Smooth muscle cell (in vitro differentiated cells): Measurements from ENCODE around the gene ALDH3B2. TPM values are rescaled to one million over a fixed set of nuclear protein-coding genes. Genes with fewer than 3 reads are reported as not detected.

Experiments used
- DNase-seq: peaks from one replicate; lab custom pipeline; 2025; ENCODE audit not compliant: unreplicated experiment; lab: John Stamatoyannopoulos, UW
- H2AFZ ChIP-seq: fragments of 200-600 bp; sonication (generic); 2 replicates; pipeline ENCODE4 v1.6.0; 2016; ENCODE audit warnings: antibody characterized with exemption, low read depth, mild to moderate bottlenecking
- H3F3A ChIP-seq: fragments of 200-600 bp; sonication (generic); 2 replicates; pipeline ENCODE4 v1.6.0; 2017; ENCODE audit warnings: antibody characterized with exemption, low read depth
- H3K27ac ChIP-seq: fragments of 200-600 bp; sonication (generic); 2 replicates; pipeline ENCODE4 v1.5.1; 2016; ENCODE audit warnings: low read depth, mild to moderate bottlenecking
- H3K27me3 ChIP-seq: fragments of 200-600 bp; sonication (generic); 2 replicates; pipeline ENCODE4 v1.6.1; 2016; ENCODE audit warnings: low read depth, mild to moderate bottlenecking
- H3K36me3 ChIP-seq: fragments of 200-600 bp; sonication (generic); 2 replicates; pipeline ENCODE4 v1.5.1; 2016; ENCODE audit warnings: low read depth
- H3K4me1 ChIP-seq: fragments of 200-600 bp; sonication (generic); 2 replicates; pipeline ENCODE4 v1.5.1; 2016; ENCODE audit warnings: low read depth
- H3K4me2 ChIP-seq: fragments of 200-600 bp; sonication (generic); 2 replicates; pipeline ENCODE4 v1.6.0; 2016; ENCODE audit warnings: mild to moderate bottlenecking
- H3K4me3 ChIP-seq: fragments of 200-600 bp; sonication (generic); 2 replicates; pipeline ENCODE4 v1.5.1; 2016; ENCODE audit warnings: mild to moderate bottlenecking
- H3K79me2 ChIP-seq: fragments of 200-600 bp; sonication (generic); 2 replicates; pipeline ENCODE4 v1.6.0; 2016; ENCODE audit warnings: low read depth, mild to moderate bottlenecking
- H3K9ac ChIP-seq: fragments of 200-600 bp; sonication (generic); 2 replicates; pipeline ENCODE4 v1.6.0; 2016; ENCODE audit warnings: low read depth
- H3K9me3 ChIP-seq: fragments of 200-600 bp; sonication (generic); replicated peaks from 2 replicates; pipeline ENCODE4 v1.5.1; 2016; ENCODE audit warnings: low read depth
- H4K20me1 ChIP-seq: fragments of 200-600 bp; sonication (generic); 2 replicates; pipeline ENCODE4 v1.6.0; 2016; ENCODE audit warnings: low read depth
- WGBS: methylation state at CpG from one replicate; pipeline ENCODE4 v1.1.7; 2016; ENCODE audit warnings: low lambda C conversion rate; 5-methylcytosine and 5-hydroxymethylcytosine counted together
- polyA plus RNA-seq: library from polyadenylated mRNA; unstranded; fragments of >200 nt; fragmentation: Nextera tagmentation; extraction: Ambion mirVana; gene quantifications from 2 replicates; pipeline ENCODE4 v1.2.1, GENCODE V29; 2016
- total RNA-seq: library from RNA; depleted of rRNA; stranded (reverse); fragments of >200 nt; gene quantifications from 2 replicates; pipeline ENCODE4 v1.2.3, GENCODE V29; 2014
- TF ChIP-seq, protein P1 (sequence below): fragments of 200-600 bp; sonication (generic); IDR thresholded peaks from 2 replicates; pipeline ENCODE4 v1.5.1; 2017; ENCODE audit warnings: borderline replicate concordance, mild to moderate bottlenecking, antibody characterized with exemption; ENCODE audit not compliant: insufficient read depth, poor library complexity, severe bottlenecking

ALDH3B2 gene
- total and polyA plus RNA-seq, 2 experiments from 2014 or later = 0.77 to 5.0 TPM

DNA sequence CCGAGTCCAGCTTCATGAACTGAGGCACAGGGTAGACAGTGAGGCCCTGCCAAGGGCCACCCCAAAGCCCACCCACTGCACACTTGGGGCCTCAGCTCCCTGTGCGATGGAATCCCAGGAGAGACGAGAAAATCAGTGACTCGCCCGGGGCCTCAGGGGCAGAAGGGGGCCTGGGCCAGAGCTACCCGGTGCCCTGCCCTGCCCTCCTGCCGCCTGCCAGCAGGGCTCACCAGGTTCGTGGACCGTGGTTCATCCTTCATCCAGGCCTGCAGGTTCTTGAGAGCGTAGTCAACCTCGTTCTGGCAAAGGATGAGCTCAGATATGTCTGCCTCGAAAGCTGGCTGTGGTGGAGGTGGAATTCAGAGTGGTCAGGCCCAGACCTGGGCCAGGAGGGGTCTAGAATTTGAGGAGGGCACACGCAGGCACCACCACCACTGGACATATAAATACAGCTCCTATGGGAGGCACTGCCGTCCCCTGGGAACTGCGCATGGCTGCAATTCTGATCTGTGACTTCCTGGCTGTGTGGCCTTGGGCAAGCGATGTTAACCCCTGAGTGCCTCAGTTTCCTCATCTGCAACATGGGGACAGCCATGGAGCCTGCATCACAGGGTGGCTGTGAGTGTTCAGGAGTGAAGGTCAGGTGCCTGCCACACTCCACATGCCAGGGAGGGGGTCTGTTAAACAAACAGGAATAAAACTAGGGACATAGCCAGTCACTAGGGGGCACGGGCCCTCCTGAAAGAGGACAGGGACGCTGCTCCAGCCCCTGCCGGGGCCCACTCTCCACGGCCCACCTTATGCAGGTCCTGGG lies 7.5 kb downstream of the ALDH3B2 start:
- no peaks in the 10 kb centered on the region for H3K4me1 ChIP-seq
- no peaks in the 10 kb centered on the region for H3K27me3 ChIP-seq
- 83% methylated on average over 20 of the region's 20 CpGs for WGBS
- no peak overlapping the region for H3K27ac ChIP-seq
- no peaks in the 10 kb centered on the region for H4K20me1 ChIP-seq
- no peaks in the 10 kb centered on the region for H3F3A ChIP-seq
- no peak for DNase-seq
- H3K9me3 ChIP-seq = no peaks in the 10 kb centered on the region
- no peak overlapping the region for H3K9ac ChIP-seq
- H3K79me2 ChIP-seq = no peaks in the 10 kb centered on the region
- H2AFZ ChIP-seq = no peak overlapping the region
- no peak overlapping the region for H3K4me3 ChIP-seq
- no peaks in the 10 kb centered on the region for H3K36me3 ChIP-seq
- TF ChIP-seq, protein P1, sequence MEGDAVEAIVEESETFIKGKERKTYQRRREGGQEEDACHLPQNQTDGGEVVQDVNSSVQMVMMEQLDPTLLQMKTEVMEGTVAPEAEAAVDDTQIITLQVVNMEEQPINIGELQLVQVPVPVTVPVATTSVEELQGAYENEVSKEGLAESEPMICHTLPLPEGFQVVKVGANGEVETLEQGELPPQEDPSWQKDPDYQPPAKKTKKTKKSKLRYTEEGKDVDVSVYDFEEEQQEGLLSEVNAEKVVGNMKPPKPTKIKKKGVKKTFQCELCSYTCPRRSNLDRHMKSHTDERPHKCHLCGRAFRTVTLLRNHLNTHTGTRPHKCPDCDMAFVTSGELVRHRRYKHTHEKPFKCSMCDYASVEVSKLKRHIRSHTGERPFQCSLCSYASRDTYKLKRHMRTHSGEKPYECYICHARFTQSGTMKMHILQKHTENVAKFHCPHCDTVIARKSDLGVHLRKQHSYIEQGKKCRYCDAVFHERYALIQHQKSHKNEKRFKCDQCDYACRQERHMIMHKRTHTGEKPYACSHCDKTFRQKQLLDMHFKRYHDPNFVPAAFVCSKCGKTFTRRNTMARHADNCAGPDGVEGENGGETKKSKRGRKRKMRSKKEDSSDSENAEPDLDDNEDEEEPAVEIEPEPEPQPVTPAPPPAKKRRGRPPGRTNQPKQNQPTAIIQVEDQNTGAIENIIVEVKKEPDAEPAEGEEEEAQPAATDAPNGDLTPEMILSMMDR = no peak
- no peak overlapping the region for H3K4me2 ChIP-seq

DNA sequence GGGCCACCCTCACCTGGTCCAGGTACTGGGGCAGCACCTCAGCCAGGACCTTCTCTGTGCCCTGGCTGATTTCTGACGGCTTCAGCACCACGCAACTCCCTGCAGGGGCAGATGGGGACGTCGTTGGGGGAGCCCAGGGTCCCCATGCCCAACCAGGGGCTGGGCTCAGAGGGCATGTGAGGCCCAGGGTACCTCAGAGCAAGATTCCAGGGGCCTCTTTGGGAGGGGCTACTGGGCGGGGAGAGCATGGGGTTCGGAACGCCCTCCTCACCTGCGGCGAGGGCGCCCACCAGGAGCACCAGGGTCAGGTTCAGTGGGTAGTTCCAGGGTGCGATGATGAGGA lies 8.1 kb downstream of the ALDH3B2 start:
- H2AFZ ChIP-seq = no peak overlapping the region
- 93% methylated on average over 10 of the region's 11 CpGs for WGBS
- H3F3A ChIP-seq = no peaks in the 10 kb centered on the region
- H3K4me3 ChIP-seq = no peak overlapping the region
- no peaks in the 10 kb centered on the region for H3K27me3 ChIP-seq
- H3K4me1 ChIP-seq = no peaks in the 10 kb centered on the region
- H4K20me1 ChIP-seq = no peaks in the 10 kb centered on the region
- H3K9me3 ChIP-seq = no peaks in the 10 kb centered on the region
- no peaks in the 10 kb centered on the region for H3K36me3 ChIP-seq
- no peaks in the 10 kb centered on the region for H3K79me2 ChIP-seq
- H3K27ac ChIP-seq = no peak overlapping the region
- no peak for DNase-seq
- TF ChIP-seq, protein P1 = no peak
- H3K9ac ChIP-seq = no peak overlapping the region
- H3K4me2 ChIP-seq = no peak overlapping the region

DNA sequence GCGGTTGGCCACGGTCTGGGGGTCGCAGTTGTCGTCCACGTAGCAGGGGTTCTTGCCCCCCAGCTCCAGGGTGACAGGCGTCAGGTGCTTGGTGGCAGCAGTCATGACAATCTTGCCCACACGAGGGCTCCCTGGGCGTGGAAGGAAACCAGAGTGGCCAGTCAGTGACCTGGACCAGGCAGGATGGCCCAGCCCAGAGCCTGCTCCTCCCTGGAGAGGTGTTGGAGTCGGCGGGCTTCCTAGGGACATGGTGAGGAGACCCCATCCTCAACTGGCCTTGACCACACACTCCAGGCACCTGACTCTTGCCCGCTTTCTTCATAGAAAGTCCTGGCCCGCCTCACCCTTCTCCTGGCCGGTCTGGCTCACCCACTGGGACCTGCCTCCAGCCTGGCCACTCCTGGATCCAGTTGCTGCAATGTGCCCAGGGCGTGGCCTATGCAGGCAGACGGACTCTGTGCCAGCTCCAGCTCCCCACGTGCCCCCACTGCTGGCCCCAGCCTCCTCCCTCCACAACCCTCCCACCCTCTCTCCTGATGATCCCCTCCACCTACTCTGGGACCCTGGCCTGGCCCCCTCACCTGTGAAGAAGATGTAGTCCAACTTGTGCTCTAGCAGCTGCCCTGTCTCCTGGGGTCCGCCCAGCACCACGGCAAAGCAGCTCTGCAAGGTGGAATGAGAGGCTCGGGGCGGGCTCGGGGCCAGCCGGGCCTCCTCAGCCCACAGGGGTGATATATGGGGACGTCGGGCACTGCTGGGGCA lies 8.7 kb downstream of the ALDH3B2 start:
- Histone ChIP-seq H3F3A (no peaks in the 10 kb centered on the region), H3K9me3 (no peaks in the 10 kb centered on the region), H3K4me3 (no peak overlapping the region), H3K4me2 (no peak overlapping the region), H4K20me1 (no peaks in the 10 kb centered on the region), H2AFZ (no peak overlapping the region), H3K36me3 (no peaks in the 10 kb centered on the region), H3K27me3 (no peaks in the 10 kb centered on the region), H3K4me1 (no peaks in the 10 kb centered on the region), H3K9ac (no peak overlapping the region), H3K27ac (no peak overlapping the region), H3K79me2 (no peaks in the 10 kb centered on the region)
- TF ChIP-seq, protein P1 = no peak
- WGBS = 83% methylated on average over 22 of the region's 24 CpGs
- no peak for DNase-seq
